HG03439 (cell line): ENCODE results near the gene SLC37A1.

Experiments
- ATAC-seq: cut with Tn5 transposase; IDR thresholded peaks from one replicate; pipeline ENCODE4 v1.9.1; 2021; ENCODE audit warnings: mild to moderate bottlenecking, moderate library complexity; ENCODE audit not compliant: unreplicated experiment

SLC37A1 gene

DNA sequence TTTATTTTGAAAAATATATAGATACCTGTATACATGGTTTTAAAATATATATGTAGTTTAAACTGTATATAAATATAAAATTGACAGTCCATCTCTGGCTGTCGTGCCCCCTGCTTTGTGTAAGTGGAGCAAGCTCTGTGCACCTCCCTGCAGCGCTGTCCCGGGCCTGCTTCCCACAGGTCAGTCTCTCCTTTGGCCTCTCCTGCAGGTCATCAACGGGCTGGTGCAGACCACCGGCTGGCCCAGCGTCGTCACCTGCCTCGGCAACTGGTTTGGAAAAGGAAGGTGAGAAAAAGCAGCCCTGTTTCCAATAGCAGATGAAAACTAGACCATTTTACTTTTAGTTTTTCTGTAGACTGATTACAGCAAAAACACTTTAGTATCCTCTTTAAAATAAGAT lies 28.5 kb downstream of the SLC37A1 start:
- no peak for ATAC-seq

GRCh38 chr21:42542596-42542995 lies 28.9 kb downstream of the SLC37A1 start:
- ATAC-seq: no peak

DNA sequence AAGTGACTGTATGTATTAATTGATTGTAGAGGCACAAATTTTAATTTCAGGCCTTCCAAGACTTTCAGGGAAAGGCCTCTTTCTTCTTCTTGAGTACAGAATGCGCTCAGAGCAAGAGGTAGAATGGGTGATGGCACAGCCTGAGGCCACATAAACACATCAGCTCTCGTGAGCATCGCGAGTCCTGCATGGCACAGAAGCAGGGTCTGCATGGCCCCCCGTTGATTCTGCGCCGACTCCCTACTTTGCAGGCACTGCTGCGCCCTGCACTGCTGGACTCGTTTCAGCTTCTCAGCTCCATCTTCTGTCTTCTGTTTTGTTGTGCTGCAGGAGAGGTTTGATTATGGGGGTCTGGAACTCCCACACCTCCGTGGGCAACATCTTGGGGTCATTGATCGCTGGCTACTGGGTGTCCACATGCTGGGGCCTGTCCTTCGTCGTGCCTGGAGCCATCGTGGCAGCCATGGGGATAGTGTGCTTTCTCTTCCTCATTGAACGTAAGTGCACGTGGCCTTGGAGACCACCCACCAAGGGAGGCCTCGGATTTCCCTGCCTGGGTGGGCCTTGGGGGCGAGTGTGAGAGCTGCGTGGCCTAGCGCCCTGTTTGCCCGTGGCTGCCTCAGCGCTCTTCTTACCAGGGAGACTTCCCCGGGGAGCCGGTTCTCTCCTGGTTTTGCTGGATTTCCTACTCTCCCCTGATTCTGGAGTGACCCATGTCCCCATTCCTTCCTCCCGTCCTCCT lies 29.6 kb downstream of the SLC37A1 start:
- ATAC-seq: no peak

- ATAC-seq: no peak
Observed at GRCh38 chr21:42544544-42544943, 30.9 kb downstream of the SLC37A1 start.

DNA sequence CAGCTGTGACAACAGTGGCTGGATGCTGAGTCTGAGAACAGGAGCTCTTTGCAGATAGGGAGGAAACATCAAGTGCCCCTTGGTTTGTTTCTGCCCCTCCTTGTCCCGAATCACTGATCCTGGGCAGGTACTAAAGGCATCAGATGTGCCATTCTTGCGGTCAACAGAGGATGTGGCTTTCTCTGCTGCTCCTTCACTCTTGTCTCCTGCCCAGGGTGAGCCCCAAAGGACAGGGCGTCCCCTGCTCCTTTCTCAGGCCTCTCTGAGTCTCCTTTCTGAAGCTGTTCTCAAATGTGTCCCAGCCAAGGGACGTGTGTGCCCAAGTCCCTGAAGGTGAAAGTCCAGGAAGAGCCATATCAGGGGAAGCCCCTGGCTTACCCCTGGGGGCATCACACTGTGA lies 31.7 kb downstream of the SLC37A1 start:
- ATAC-seq: no peak

GRCh38 chr21:42545745-42546144 lies 32.1 kb downstream of the SLC37A1 start:
- no peak for ATAC-seq

DNA sequence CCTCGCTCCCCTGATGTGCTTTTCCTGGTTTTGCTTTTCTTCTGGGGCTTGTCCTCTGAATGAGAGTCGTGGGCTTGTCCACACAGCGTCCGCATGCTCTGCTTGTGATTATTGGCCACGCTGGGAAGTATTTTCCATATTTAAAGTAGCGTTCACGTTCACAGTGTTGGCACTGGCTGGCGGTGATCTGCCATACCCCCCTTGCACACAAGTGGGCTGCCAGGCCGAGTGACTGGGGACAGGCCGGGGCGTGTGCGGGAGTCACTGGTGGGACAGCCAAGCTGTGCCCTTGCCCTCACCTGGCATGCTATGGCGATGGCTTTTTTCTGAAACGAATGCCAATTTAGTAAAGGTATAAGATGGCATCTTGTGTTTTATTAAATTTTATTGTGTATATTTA lies 32.8 kb downstream of the SLC37A1 start:
- ATAC-seq: no peak

DNA sequence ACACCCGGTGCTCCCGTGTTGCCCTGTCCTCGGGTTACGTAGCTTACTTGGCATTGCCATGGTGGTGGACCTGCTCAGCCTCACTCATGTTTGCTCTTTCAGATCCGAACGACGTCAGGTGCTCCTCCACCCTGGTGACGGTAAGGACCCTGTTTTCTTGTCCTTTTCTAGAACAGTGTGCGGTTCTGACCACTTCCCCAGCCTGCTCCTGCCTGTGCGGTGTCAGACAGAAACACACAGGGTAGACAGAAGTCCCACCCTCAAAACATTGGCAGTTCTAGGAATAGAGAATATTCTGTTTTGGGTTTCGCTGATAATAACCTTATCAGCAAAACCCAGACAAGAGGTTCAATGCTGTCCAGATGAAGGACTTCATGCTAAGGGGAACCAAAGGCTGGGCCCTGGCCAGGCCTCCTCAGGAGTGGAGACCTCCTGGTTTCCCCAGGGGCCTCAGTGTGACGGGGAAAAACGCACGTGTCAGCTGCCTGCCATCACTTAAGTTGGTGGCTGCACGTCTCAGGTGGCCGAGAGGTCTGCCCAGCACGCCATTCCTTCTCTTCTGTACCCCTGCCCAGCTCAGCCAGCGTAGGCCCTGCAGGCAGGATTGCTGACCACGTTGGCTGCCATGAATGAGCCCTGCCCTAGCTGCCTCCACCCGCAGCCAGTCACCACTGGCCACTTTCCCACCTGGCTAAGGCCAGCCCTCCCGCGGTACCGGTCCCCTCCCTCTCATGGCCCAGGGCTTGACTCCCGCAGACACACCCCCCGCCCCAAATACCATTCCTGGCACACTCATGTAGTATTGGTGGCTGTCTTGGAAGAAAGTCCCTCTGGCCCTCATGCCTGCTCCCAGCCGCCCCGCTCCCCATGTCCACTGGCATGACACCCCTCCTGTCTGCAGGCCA lies 33.6 kb downstream of the SLC37A1 start:
- no peak for ATAC-seq

DNA sequence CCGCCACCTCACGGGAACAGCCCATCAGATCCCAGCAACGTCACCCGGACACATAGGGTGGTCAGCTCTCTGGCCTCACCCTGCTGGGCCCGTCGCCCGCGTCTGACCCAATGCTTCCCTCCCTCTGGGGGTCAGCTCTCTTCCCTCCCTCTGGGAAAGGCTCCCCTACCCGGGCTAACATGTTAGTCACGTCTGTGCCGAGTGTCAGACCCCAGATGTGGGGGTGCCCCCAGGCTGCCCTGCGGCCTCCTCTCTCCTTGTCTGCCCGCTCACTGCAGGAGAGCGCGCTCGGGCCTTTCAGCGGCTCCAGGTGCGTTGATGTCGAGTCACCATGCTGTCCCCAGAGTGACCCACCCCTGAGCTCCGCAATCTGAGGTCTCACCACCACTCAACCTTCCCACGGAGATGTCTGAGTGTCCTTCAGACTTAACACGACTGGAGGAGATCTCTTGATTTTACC lies 34.3 kb downstream of the SLC37A1 start:
- ATAC-seq: no peak

- no peak for ATAC-seq
Observed at GRCh38 chr21:42548687-42549406, 35.2 kb downstream of the SLC37A1 start.

DNA sequence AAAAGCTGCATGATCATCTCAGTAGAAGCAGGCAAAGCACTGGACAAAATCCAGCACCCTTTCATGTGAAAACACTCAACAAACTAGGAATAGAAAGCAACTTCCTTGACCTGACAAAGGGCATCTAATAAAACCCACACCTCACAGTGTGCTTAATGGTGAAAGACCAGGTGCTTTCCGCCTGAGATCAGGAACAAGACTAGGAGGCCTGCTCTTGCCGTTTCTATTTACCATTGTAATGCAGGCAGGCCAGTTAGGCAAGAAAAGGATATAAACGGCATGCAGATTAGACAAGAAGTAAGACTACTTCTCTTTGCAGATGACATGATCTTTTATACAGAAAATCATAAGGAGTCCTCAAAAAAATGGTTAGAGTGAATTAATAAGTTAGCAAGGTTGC lies 37.2 kb downstream of the SLC37A1 start:
- no peak for ATAC-seq

DNA sequence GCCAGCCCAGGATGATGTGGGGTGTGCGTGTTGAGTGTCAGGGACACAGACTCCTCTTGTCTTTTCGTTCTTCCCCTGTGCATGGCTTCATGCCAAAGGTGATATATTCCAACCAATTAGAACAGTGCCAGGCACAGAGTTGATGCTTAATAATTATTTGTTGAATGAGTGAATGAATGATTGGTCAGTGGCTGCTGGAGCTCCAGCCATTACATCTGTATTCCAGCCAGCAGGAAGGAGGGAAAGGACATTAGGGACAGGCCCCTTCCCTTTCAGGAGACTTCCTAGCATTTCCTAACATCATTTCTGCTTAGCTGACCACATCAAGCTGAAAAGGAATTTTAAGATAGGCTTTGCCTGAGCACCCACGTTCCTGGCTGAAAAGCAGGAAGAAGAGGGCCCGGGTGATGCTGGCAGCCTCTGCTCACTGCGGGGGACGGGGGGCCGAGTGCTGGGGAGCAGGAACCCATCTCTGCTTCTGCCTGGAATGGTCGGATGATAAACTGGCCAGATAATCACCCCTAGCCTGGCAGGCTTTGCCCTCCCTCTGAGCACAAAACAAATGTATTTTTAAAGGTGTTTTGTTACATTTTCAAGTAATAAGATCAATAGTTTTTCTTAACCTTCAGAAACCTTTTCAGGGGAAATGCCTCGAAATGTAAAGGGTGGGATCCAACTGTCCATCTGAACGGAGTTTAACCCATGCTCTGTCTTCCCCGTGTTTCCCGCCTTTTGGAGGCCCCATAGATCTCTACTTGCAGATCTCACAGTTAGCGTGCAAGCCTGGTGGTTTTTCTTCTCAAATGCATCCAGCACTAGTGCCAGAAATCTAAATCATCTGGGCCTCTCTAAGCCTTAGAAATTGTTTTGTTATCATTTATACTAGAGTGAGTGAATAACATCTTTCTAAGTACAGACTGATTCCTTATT lies 39.0 kb downstream of the SLC37A1 start:
- no peak for ATAC-seq

- ATAC-seq: no peak
Observed at GRCh38 chr21:42553435-42553834, 39.8 kb downstream of the SLC37A1 start.

DNA sequence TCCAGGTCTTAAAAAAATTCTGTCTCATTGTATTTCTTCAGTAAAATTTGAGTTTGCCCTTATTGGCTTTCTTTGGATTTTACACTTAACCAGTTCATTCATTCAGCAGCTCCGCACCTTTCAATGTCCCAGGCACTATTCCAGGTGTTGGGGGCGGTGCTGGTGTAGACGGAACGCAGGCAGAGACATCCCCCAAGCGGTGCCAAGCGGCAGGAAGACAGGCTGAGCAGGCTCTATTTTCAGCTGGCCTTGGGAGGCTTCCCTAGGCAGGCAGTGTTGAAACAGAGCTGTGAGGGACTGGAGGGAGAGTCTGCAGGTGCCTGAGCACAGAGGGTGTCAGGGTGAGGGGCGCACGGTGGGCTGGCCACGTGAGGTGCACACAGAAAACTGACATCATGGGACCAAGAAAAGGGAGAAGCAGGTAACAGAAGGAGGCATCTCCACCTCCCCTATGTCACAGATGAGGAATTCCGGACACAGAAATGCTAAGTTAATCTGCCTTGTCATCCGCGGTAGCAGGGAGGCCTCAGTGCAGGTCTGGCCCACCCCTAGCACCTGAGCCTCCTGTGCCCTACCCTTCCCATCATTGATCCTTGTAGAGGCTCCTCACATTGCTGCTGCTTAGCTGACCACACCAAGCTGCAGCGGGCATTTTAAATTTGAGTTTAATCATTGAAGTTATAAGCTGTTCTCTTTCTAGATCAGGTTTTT lies 40.8 kb downstream of the SLC37A1 start:
- no peak for ATAC-seq

- no peak for ATAC-seq
Observed at GRCh38 chr21:42555756-42556438, 42.2 kb downstream of the SLC37A1 start.

DNA sequence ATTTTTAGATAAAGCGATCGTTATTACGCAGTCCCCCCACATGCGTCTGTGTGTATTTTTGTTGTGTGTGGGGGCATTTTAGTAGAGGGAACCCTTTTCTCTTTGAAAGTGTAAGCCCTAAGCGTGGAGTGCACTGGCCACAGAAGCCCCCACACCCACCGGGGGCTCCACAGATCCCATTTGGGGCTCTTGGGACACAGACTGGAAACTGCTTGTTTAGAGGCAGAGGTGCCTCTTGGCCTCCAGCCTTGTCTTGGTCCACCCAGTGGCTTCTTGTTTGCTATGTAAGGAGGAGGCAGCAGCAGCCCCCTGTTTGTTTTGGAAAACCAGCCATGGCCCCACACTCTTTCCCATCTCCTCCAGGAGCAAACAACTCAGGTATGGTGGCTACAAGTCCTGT lies 42.8 kb downstream of the SLC37A1 start:
- no peak for ATAC-seq

GRCh38 chr21:42556960-42557359 lies 43.3 kb downstream of the SLC37A1 start:
- ATAC-seq: no peak

DNA sequence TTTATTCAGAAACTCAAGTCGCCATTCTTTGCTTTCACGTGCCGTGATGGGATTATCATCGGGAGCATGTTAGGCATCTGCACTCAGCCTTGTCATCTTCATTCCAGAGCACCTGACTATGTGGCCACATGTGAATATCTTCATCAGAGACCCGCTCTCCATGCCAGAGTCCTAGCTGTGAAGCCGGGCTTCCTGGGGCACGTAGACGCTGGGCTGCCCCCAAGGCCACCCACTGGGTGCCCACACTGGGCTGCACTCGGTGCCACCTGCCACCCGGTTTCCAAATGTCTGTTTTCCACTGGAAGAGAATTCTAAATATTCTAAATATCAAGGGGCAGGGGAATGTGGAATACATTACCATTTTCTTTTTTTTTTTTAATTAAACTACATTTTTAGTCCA lies 43.8 kb downstream of the SLC37A1 start:
- no peak for ATAC-seq

- ATAC-seq: no peak
Observed at GRCh38 chr21:42558368-42558767, 44.7 kb downstream of the SLC37A1 start.
